Stimulated activated CD4-positive, alpha-beta T cell treated with anti-CD3 and anti-CD28 coated beads, Interleukin-1b, Interleukin-23, amount 100 ng/mL, for 48 hours (primary cell): ENCODE results near the gene CYP2W1.
"Not testable (repeated sequence)": the region's sequence is repeated elsewhere in the genome, so short reads cannot be mapped to it uniquely, and the experiment has no call there.

ENCODE experiments used
- DNase-seq: peaks from one replicate; pipeline ENCODE4 v3.0.0-alpha.2; 2020

CYP2W1 gene

GRCh38 chr7:952548-953441 lies 30.2 kb upstream of the CYP2W1 start:
- DNase-seq, result no peak

- DNase-seq, result no peak
These were observed 29.2 kb upstream of the CYP2W1 start for GRCh38 chr7:953547-954327.

- peak; percentile 37 for DNase-seq
These were observed 28.4 kb upstream of the CYP2W1 start, which contains the start of gene ADAP1 for GRCh38 chr7:954330-955238. ADAP1 (minus strand) TSS chr7:954680; CDS start chr7:954477, 203 bp downstream.

- DNase-seq, result no peak
These were observed 26.9 kb upstream of the CYP2W1 start for GRCh38 chr7:956031-956430.

- DNase-seq, result no peak
These were observed 25.4 kb upstream of the CYP2W1 start for GRCh38 chr7:957418-958220.

GRCh38 chr7:958221-959200 lies 24.5 kb upstream of the CYP2W1 start:
- no peak for DNase-seq

GRCh38 chr7:959271-959670 lies 23.7 kb upstream of the CYP2W1 start:
- DNase-seq, result no peak

- DNase-seq, result not testable (repeated sequence)
These were observed 23.2 kb upstream of the CYP2W1 start for GRCh38 chr7:959740-960139.

- DNase-seq, result no peak
These were observed 22.6 kb upstream of the CYP2W1 start for GRCh38 chr7:960269-960871.

GRCh38 chr7:960972-961371 lies 22.0 kb upstream of the CYP2W1 start:
- not testable (repeated sequence) for DNase-seq

- DNase-seq, result no peak
These were observed 21.2 kb upstream of the CYP2W1 start for GRCh38 chr7:961546-962400.

GRCh38 chr7:962401-963081 lies 20.4 kb upstream of the CYP2W1 start:
- no peak for DNase-seq

- DNase-seq, result no peak
These were observed 19.5 kb upstream of the CYP2W1 start for GRCh38 chr7:963236-964078.

GRCh38 chr7:964401-965231 lies 18.4 kb upstream of the CYP2W1 start:
- no peak for DNase-seq

- DNase-seq, result no peak
These were observed 16.5 kb upstream of the CYP2W1 start for GRCh38 chr7:966291-967069.
